AG04449 (cell line): ENCODE data around the gene FAM131C.

Experiments
- CTCF ChIA-PET: fragments of 350-600 bp; formaldehyde crosslinking; extraction: SDS; loops from one replicate; lab custom pipeline; 2021; ENCODE audit warnings: antibody characterized with exemption; lab: Yijun Ruan, JAX
- POLR2A ChIA-PET: fragments of 400-600, 350-600 bp; formaldehyde crosslinking; extraction: SDS; loops from one replicate; lab custom pipeline; 2020; ENCODE audit warnings: antibody characterized with exemption, inconsistent platforms; lab: Yijun Ruan, JAX
- DNase-seq: peaks from one replicate; pipeline ENCODE4 v3.0.0-alpha.2; 2010; ENCODE audit warnings: low read depth, low spot score
- H3K4me3 ChIP-seq: 2 replicates; pipeline ENCODE4 v1.5.1; 2011; ENCODE audit warnings: low read depth, mild to moderate bottlenecking, control low read depth, low read length
- CTCF ChIP-seq: IDR thresholded peaks from one replicate; pipeline ENCODE4 v1.5.1; 2011; ENCODE audit warnings: mild to moderate bottlenecking, moderate library complexity, low read length, control low read depth, inconsistent platforms; ENCODE audit not compliant: insufficient read depth; ENCODE audit errors: missing control alignments

Gene FAM131C

DNA sequence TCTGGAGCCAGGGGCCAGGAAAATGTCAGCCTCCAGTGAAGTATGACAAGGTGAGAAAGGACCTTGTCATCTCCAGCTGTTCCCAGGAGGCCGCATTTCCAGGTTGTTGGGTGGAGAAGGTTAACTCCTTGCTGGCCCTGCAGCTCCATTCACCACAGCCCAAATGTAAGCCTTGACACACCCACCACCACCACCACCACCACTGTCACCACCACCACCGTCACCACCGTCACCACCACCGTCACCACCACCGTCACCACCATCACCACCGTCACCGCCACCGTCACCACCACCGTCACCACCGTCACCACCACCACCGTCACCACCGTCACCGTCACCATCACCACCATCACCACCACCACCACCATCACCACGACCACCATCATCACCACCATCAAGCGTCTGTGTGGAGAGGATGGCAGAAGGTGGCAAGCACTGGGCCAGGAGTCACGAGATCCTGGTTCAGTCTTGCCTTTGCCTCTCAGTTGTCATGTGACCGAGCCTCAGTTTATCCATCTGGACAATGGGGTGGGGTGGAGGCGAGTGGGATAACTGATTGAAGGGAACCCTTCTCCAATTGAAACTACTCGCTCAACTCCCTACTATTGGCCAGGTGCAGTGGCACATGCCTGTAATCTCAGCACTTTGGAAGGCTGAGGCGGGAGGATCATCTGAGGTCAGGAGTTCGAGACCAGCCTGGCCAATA is 21.2 kb upstream of the FAM131C start:
- DNase-seq, result no peak
- no peak for TF ChIP-seq CTCF
- H3K4me3 ChIP-seq, result no peak overlapping the region
- ChIA-PET CTCF (interaction anchor here (1.0 to 9.5 kb wide), 3 partner anchors 11 to 37 kb away, joined by 3 to 126 read pairs (median 3); no protein-coding TSS in a partner anchor), POLR2A (no interaction called here)

GRCh38 chr1:16093611-16094010 is 20.2 kb upstream of the FAM131C start:
- no peak for TF ChIP-seq CTCF
- POLR2A ChIA-PET, result no interaction called here
- H3K4me3 ChIP-seq, result no peak overlapping the region
- DNase-seq, result no peak
- CTCF ChIA-PET, result interaction anchor here (1.0 to 9.5 kb wide), 3 partner anchors 12 to 38 kb away, joined by 3 to 126 read pairs (median 3); no protein-coding TSS in a partner anchor

- POLR2A ChIA-PET, result no interaction called here
- CTCF ChIA-PET, result interaction anchor here (1.5 to 9.5 kb wide), 2 partner anchors 12 kb away, joined by 4 to 126 read pairs; no protein-coding TSS in a partner anchor
- no peak for DNase-seq
- H3K4me3 ChIP-seq, result no peak overlapping the region
- no peak for TF ChIP-seq CTCF
Observed at GRCh38 chr1:16092923-16093511, 19.6 kb upstream of the FAM131C start.

GRCh38 chr1:16092097-16092922 is 18.9 kb upstream of the FAM131C start:
- no peak for TF ChIP-seq CTCF
- ChIA-PET CTCF (interaction anchor here (1.4 to 9.5 kb wide), 3 partner anchors 12 to 96 kb away, joined by 4 to 126 read pairs (median 4); no protein-coding TSS in a partner anchor), POLR2A (no interaction called here)
- DNase-seq, result no peak
- H3K4me3 ChIP-seq, result no peak overlapping the region

DNA sequence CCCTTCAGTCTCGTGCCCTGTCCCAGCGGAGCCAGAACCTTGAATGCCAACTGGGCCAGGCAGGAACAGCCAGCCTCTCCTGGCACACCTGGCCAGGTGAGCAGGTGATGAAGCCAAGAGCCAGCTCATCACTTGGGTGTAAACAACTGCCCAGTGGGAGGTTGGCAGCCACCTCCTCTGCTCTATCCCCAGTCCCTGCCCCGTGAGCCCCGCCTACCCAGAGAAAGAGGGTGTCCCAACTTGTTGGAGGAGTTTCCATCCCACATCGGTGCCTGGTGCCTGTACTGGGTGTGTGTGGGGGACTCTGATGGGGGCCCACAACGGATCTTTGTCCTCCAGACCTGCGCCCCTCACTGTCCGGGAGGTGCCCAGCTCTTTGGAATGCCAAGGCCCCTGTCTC is 17.8 kb upstream of the FAM131C start:
- no peak for DNase-seq
- no peak overlapping the region for H3K4me3 ChIP-seq
- TF ChIP-seq CTCF, result no peak
- CTCF ChIA-PET, result interaction anchor here (1.4 to 9.5 kb wide), 2 partner anchors 11 to 97 kb away, joined by 4 to 126 read pairs; no protein-coding TSS in a partner anchor
- POLR2A ChIA-PET, result no interaction called here
